HEK293 (cell line): ENCODE results near the gene PLCD1.

Experiments used
- CTCF ChIA-PET: fragments of 350-600 bp; formaldehyde crosslinking; extraction: SDS; loops from one replicate; lab custom pipeline; 2021; ENCODE audit warnings: antibody characterized with exemption; lab: Yijun Ruan, JAX
- POLR2A ChIA-PET: fragments of 300-600 bp; formaldehyde crosslinking; extraction: SDS; loops from one replicate; lab custom pipeline; 2020; ENCODE audit warnings: antibody characterized with exemption, inconsistent platforms; lab: Yijun Ruan, JAX
- H3K27ac ChIP-seq: fragments of 200-500 bp; sonication (Bioruptor generic); 2 replicates; pipeline ENCODE4 v1.5.1; 2014; ENCODE audit warnings: low read depth, low read length, control low read depth, inconsistent platforms; ENCODE audit errors: extremely low read depth
- H3K36me3 ChIP-seq, 2 experiments: fragments of 200-500 bp in 1 of 2; sonication (Bioruptor generic) in 1 of 2; 1 replicate in 1 of 2; 2 replicates in 1 of 2; pipeline ENCODE4 v1.5.1; 2014 to 2017; ENCODE audit warnings: inconsistent platforms in 2 of 2, low read length in 2 of 2; ENCODE audit not compliant: control insufficient read depth in 2 of 2, insufficient read depth in 1 of 2
- H3K4me1 ChIP-seq: fragments of 200-500 bp; sonication (Bioruptor generic); 2 replicates; pipeline ENCODE4 v1.5.1; 2014; ENCODE audit warnings: mild to moderate bottlenecking, low read length, inconsistent platforms; ENCODE audit not compliant: control insufficient read depth, insufficient read depth
- H3K4me3 ChIP-seq: 2 replicates; pipeline ENCODE4 v1.5.1; 2011; ENCODE audit warnings: low read depth, mild to moderate bottlenecking, control low read depth, low read length, moderate library complexity
- H3K9me3 ChIP-seq: fragments of 200-500 bp; sonication (Bioruptor generic); 2 replicates; pipeline ENCODE4 v1.5.1; 2014; ENCODE audit warnings: low read depth, low read length, inconsistent platforms; ENCODE audit not compliant: control insufficient read depth, insufficient read depth
- BCL11A ChIP-seq: fragments of 450-650 bp; formaldehyde crosslinking; IDR thresholded peaks from 2 replicates; pipeline ENCODE4 v1.5.1; 2016; ENCODE audit warnings: low read depth, missing biosample characterization, missing genetic modification characterization
- BCL11B ChIP-seq: fragments of 450-650 bp; formaldehyde crosslinking; IDR thresholded peaks from 2 replicates; pipeline ENCODE4 v1.5.1; 2016; ENCODE audit warnings: low read depth, missing biosample characterization, missing genetic modification characterization
- HOXC10 ChIP-seq: sonication (generic); formaldehyde crosslinking; IDR thresholded peaks from 2 replicates; pipeline ENCODE4 v1.8.1; 2023; ENCODE audit warnings: mild to moderate bottlenecking, missing genetic modification reagents
- IKZF3 ChIP-seq: fragments of 450-650 bp; IDR thresholded peaks from 2 replicates; pipeline ENCODE4 v1.5.0; 2018; ENCODE audit warnings: missing biosample characterization, mild to moderate bottlenecking, missing genetic modification characterization, moderate library complexity
- PRDM1 ChIP-seq: fragments of 450-650 bp; formaldehyde crosslinking; IDR thresholded peaks from 2 replicates; pipeline ENCODE4; 2016; ENCODE audit warnings: missing biosample characterization, missing genetic modification characterization
- WT1 ChIP-seq: fragments of 450-650 bp; formaldehyde crosslinking; IDR thresholded peaks from 2 replicates; pipeline ENCODE4 v1.5.1; 2016; ENCODE audit warnings: missing biosample characterization, missing genetic modification characterization
- YY1 ChIP-seq: fragments of 450-650 bp; formaldehyde crosslinking; IDR thresholded peaks from 2 replicates; pipeline ENCODE4 v1.5.1; 2018; ENCODE audit warnings: missing biosample characterization, missing genetic modification characterization
- ZNF266 ChIP-seq: fragments of 450-650 bp; formaldehyde crosslinking; IDR thresholded peaks from 2 replicates; pipeline ENCODE4 v1.5.1; 2016; ENCODE audit warnings: missing biosample characterization, missing genetic modification characterization, low read depth
- ZNF311 ChIP-seq: fragments of 450-650 bp; formaldehyde crosslinking; IDR thresholded peaks from 2 replicates; pipeline ENCODE4 v1.5.1; 2017; ENCODE audit warnings: missing biosample characterization, missing genetic modification characterization, borderline replicate concordance
- ZNF768 ChIP-seq: fragments of 450-650 bp; formaldehyde crosslinking; IDR thresholded peaks from 2 replicates; pipeline ENCODE4 v1.5.1; 2018; ENCODE audit warnings: missing biosample characterization, mild to moderate bottlenecking, missing genetic modification characterization
- TF ChIP-seq, protein P1 (sequence below): fragments of 450-650 bp; formaldehyde crosslinking; IDR thresholded peaks from 2 replicates; pipeline ENCODE4 v1.5.1; 2016; ENCODE audit warnings: missing biosample characterization, missing genetic modification characterization
- TF ChIP-seq, protein P2 (sequence below): fragments of 450-650 bp; formaldehyde crosslinking; IDR thresholded peaks from 2 replicates; pipeline ENCODE4 v1.5.0; 2017; ENCODE audit warnings: missing biosample characterization, missing genetic modification characterization, borderline replicate concordance
- TF ChIP-seq, protein P3 (sequence below): fragments of 450-650 bp; formaldehyde crosslinking; IDR thresholded peaks from 2 replicates; pipeline ENCODE4 v1.5.1; 2016; ENCODE audit warnings: missing biosample characterization, missing genetic modification characterization
- TF ChIP-seq, protein P4 (sequence below): fragments of 450-650 bp; IDR thresholded peaks from 2 replicates; pipeline ENCODE4 v1.5.1; 2018; ENCODE audit warnings: missing biosample characterization, mild to moderate bottlenecking, missing genetic modification characterization
- TF ChIP-seq, protein P5 (sequence below): fragments of 450-650 bp; formaldehyde crosslinking; IDR thresholded peaks from 2 replicates; pipeline ENCODE4 v1.5.1; 2017; ENCODE audit warnings: missing biosample characterization, mild to moderate bottlenecking, missing genetic modification characterization, moderate library complexity
- TF ChIP-seq, protein P6 (sequence below): fragments of 450-650 bp; formaldehyde crosslinking; IDR thresholded peaks from 2 replicates; pipeline ENCODE4 v1.5.1; 2017; ENCODE audit warnings: missing biosample characterization, missing genetic modification characterization

Gene PLCD1

DNA sequence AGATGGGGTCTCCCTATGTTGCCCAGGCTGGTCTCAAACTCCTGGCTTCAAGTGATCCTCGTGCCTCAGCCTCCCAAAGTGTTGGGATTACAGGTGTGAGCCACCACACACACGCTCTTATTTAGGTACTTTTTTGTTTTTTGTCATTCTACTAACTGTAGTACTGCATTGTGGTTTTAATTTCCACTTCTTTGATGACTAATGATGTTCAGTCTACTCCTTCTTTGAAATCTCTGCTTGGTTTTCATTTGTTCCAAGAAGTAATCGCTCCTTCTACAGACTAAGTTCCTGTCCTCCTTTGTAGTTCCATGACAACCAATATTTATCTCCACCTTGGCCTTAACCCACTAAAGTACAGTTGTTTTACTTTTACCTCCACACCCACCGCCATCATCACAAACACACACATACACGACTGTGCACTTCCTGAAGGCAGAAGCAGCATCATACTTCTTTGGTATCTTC lies 9.0 kb upstream of the PLCD1 start:
- Histone ChIP-seq H3K4me3 (no peak overlapping the region), H3K4me1 (no peaks in the 10 kb centered on the region), H3K36me3 (no peaks in the 10 kb centered on the region), H3K27ac (no peak overlapping the region)
- ChIA-PET CTCF (interaction anchor here (0.6 kb wide), 1 partner anchor 106 kb away, joined by 7 read pairs; no protein-coding TSS in a partner anchor), POLR2A (no interaction called here)
- no peak for TF ChIP-seq ZNF311 (tag by site-specific recombination)
- TF ChIP-seq HOXC10 (CRISPR knock-in tag), result no peak
- TF ChIP-seq, protein P1, sequence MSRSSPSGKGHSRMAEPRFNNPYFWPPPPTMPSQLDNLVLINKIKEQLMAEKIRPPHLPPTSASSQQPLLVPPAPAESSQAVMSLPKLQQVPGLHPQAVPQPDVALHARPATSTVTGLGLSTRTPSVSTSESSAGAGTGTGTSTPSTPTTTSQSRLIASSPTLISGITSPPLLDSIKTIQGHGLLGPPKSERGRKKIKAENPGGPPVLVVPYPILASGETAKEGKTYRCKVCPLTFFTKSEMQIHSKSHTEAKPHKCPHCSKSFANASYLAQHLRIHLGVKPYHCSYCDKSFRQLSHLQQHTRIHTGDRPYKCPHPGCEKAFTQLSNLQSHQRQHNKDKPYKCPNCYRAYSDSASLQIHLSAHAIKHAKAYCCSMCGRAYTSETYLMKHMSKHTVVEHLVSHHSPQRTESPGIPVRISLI (tag by site-specific recombination), result no peak
- no peak for TF ChIP-seq WT1 (tag by site-specific recombination)
- TF ChIP-seq, protein P2, sequence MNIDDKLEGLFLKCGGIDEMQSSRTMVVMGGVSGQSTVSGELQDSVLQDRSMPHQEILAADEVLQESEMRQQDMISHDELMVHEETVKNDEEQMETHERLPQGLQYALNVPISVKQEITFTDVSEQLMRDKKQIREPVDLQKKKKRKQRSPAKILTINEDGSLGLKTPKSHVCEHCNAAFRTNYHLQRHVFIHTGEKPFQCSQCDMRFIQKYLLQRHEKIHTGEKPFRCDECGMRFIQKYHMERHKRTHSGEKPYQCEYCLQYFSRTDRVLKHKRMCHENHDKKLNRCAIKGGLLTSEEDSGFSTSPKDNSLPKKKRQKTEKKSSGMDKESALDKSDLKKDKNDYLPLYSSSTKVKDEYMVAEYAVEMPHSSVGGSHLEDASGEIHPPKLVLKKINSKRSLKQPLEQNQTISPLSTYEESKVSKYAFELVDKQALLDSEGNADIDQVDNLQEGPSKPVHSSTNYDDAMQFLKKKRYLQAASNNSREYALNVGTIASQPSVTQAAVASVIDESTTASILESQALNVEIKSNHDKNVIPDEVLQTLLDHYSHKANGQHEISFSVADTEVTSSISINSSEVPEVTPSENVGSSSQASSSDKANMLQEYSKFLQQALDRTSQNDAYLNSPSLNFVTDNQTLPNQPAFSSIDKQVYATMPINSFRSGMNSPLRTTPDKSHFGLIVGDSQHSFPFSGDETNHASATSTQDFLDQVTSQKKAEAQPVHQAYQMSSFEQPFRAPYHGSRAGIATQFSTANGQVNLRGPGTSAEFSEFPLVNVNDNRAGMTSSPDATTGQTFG (tag by site-specific recombination), result no peak
- TF ChIP-seq ZNF266 (tag by site-specific recombination), result no peak
- TF ChIP-seq PRDM1 (tag by site-specific recombination), result no peak
- no peak for TF ChIP-seq BCL11B (tag by site-specific recombination)
- TF ChIP-seq, protein P3, sequence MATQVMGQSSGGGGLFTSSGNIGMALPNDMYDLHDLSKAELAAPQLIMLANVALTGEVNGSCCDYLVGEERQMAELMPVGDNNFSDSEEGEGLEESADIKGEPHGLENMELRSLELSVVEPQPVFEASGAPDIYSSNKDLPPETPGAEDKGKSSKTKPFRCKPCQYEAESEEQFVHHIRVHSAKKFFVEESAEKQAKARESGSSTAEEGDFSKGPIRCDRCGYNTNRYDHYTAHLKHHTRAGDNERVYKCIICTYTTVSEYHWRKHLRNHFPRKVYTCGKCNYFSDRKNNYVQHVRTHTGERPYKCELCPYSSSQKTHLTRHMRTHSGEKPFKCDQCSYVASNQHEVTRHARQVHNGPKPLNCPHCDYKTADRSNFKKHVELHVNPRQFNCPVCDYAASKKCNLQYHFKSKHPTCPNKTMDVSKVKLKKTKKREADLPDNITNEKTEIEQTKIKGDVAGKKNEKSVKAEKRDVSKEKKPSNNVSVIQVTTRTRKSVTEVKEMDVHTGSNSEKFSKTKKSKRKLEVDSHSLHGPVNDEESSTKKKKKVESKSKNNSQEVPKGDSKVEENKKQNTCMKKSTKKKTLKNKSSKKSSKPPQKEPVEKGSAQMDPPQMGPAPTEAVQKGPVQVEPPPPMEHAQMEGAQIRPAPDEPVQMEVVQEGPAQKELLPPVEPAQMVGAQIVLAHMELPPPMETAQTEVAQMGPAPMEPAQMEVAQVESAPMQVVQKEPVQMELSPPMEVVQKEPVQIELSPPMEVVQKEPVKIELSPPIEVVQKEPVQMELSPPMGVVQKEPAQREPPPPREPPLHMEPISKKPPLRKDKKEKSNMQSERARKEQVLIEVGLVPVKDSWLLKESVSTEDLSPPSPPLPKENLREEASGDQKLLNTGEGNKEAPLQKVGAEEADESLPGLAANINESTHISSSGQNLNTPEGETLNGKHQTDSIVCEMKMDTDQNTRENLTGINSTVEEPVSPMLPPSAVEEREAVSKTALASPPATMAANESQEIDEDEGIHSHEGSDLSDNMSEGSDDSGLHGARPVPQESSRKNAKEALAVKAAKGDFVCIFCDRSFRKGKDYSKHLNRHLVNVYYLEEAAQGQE (tag by site-specific recombination), result no peak
- no peak for TF ChIP-seq ZNF768 (tag by site-specific recombination)
- no peak for TF ChIP-seq YY1
- TF ChIP-seq, protein P4, sequence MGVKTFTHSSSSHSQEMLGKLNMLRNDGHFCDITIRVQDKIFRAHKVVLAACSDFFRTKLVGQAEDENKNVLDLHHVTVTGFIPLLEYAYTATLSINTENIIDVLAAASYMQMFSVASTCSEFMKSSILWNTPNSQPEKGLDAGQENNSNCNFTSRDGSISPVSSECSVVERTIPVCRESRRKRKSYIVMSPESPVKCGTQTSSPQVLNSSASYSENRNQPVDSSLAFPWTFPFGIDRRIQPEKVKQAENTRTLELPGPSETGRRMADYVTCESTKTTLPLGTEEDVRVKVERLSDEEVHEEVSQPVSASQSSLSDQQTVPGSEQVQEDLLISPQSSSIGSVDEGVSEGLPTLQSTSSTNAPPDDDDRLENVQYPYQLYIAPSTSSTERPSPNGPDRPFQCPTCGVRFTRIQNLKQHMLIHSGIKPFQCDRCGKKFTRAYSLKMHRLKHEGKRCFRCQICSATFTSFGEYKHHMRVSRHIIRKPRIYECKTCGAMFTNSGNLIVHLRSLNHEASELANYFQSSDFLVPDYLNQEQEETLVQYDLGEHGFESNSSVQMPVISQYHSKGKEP (tag by site-specific recombination), result no peak
- TF ChIP-seq, all 188 proteins: peak for 0
- H3K9me3 ChIP-seq, result no peaks in the 10 kb centered on the region

DNA sequence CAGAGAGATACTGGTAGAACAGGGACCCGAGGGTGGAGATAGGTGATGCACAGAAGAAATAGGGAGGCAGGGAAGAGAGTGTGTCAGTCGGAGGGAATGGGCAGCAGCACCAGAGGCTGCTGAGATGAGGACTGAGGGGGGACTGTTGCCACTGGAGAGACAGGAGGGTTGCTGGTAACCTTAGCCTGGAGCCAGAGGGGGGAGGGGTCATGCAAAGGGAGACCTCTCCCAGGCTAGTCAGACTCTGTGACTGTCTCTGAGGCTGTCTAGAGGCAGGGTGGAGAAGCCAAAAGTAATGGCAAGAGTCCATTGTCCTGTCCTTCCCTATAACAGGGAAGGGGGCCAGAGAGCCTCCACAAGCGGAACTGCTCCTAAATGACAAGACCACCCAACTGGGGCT lies 7.5 kb upstream of the PLCD1 start:
- Histone ChIP-seq H3K27ac (no peak overlapping the region), H3K9me3 (no peaks in the 10 kb centered on the region), H3K4me3 (no peak overlapping the region), H3K4me1 (no peaks in the 10 kb centered on the region), H3K36me3 (no peaks in the 10 kb centered on the region)
- ChIA-PET POLR2A (no interaction called here), CTCF (no interaction called here)
- TF ChIP-seq, protein P5, sequence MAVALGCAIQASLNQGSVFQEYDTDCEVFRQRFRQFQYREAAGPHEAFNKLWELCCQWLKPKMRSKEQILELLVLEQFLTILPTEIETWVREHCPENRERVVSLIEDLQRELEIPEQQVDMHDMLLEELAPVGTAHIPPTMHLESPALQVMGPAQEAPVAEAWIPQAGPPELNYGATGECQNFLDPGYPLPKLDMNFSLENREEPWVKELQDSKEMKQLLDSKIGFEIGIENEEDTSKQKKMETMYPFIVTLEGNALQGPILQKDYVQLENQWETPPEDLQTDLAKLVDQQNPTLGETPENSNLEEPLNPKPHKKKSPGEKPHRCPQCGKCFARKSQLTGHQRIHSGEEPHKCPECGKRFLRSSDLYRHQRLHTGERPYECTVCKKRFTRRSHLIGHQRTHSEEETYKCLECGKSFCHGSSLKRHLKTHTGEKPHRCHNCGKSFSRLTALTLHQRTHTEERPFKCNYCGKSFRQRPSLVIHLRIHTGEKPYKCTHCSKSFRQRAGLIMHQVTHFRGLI (tag by site-specific recombination), result no peak
- TF ChIP-seq BCL11A (tag by site-specific recombination) (no peak), IKZF3 (tag by site-specific recombination) (no peak)
- TF ChIP-seq, protein P6, sequence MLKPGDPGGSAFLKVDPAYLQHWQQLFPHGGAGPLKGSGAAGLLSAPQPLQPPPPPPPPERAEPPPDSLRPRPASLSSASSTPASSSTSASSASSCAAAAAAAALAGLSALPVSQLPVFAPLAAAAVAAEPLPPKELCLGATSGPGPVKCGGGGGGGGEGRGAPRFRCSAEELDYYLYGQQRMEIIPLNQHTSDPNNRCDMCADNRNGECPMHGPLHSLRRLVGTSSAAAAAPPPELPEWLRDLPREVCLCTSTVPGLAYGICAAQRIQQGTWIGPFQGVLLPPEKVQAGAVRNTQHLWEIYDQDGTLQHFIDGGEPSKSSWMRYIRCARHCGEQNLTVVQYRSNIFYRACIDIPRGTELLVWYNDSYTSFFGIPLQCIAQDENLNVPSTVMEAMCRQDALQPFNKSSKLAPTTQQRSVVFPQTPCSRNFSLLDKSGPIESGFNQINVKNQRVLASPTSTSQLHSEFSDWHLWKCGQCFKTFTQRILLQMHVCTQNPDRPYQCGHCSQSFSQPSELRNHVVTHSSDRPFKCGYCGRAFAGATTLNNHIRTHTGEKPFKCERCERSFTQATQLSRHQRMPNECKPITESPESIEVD (tag by site-specific recombination), result no peak
